Astrocyte (in vitro differentiated cells and primary cell): Measurements from ENCODE around the gene CEP83.
"Not testable (repeated sequence)": the region's sequence is repeated elsewhere in the genome, so short reads cannot be mapped to it uniquely, and the experiment has no call there.

Experiments
- EZH2 ChIP-seq: IDR thresholded peaks from 2 replicates; pipeline ENCODE4 v1.6.1; 2012; ENCODE audit warnings: mild to moderate bottlenecking, low read length, inconsistent platforms; ENCODE audit not compliant: insufficient read depth
- TF ChIP-seq, protein P1 (sequence below): IDR thresholded peaks from 2 replicates; pipeline ENCODE4 v1.5.1; 2011; ENCODE audit warnings: low read depth, mild to moderate bottlenecking, inconsistent platforms, low read length, moderate library complexity; ENCODE audit not compliant: insufficient read depth

DNA sequence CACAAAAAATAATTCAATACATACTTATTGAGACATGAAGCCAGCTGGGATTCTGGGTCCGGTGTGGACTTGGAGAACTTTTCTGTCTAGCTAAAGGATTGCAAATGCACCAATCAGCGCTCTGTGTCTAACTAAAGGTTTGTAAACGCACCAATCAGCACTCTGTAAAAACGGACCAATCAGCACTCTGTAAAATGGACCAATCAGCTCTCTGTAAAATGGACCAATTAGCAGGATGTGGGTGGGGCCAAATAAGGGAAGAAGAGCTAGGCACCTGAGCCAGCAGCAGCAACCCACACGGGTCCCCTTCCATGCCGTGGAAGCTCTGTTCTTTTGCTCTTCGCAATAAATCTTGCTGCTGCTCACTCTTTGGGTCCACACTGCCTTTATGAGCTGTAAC lies 5.3 kb downstream of the CEP83 start:
- TF ChIP-seq, protein P1, sequence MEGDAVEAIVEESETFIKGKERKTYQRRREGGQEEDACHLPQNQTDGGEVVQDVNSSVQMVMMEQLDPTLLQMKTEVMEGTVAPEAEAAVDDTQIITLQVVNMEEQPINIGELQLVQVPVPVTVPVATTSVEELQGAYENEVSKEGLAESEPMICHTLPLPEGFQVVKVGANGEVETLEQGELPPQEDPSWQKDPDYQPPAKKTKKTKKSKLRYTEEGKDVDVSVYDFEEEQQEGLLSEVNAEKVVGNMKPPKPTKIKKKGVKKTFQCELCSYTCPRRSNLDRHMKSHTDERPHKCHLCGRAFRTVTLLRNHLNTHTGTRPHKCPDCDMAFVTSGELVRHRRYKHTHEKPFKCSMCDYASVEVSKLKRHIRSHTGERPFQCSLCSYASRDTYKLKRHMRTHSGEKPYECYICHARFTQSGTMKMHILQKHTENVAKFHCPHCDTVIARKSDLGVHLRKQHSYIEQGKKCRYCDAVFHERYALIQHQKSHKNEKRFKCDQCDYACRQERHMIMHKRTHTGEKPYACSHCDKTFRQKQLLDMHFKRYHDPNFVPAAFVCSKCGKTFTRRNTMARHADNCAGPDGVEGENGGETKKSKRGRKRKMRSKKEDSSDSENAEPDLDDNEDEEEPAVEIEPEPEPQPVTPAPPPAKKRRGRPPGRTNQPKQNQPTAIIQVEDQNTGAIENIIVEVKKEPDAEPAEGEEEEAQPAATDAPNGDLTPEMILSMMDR, result not testable (repeated sequence)
- TF ChIP-seq EZH2, result not testable (repeated sequence)
